HEK293 (cell line): ENCODE results near the gene SURF2.

Experiments used
- RBAK ChIP-seq: fragments of 450-650 bp; formaldehyde crosslinking; IDR thresholded peaks from 2 replicates; pipeline ENCODE4 v1.5.1; 2016; ENCODE audit warnings: missing biosample characterization, missing genetic modification characterization
- TF ChIP-seq, protein P1 (sequence below): fragments of 450-650 bp; formaldehyde crosslinking; IDR thresholded peaks from 2 replicates; pipeline ENCODE4 v1.5.1; 2016; ENCODE audit warnings: missing biosample characterization, missing genetic modification characterization

GRCh38 chr9:133334161-133334560 lies 22.2 kb upstream of the SURF2 start:
- TF ChIP-seq RBAK (tag by site-specific recombination) = no peak
- TF ChIP-seq, protein P1, sequence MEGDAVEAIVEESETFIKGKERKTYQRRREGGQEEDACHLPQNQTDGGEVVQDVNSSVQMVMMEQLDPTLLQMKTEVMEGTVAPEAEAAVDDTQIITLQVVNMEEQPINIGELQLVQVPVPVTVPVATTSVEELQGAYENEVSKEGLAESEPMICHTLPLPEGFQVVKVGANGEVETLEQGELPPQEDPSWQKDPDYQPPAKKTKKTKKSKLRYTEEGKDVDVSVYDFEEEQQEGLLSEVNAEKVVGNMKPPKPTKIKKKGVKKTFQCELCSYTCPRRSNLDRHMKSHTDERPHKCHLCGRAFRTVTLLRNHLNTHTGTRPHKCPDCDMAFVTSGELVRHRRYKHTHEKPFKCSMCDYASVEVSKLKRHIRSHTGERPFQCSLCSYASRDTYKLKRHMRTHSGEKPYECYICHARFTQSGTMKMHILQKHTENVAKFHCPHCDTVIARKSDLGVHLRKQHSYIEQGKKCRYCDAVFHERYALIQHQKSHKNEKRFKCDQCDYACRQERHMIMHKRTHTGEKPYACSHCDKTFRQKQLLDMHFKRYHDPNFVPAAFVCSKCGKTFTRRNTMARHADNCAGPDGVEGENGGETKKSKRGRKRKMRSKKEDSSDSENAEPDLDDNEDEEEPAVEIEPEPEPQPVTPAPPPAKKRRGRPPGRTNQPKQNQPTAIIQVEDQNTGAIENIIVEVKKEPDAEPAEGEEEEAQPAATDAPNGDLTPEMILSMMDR (tag by site-specific recombination) = no peak
